ENCODE data around the gene IL25.

The IL25 gene

GRCh38 chr14:23354990-23355389 is 17.6 kb upstream of the IL25 start:
- no peak for DNase-seq

- no peak for DNase-seq
Observed at GRCh38 chr14:23355871-23356435, 16.7 kb upstream of the IL25 start.

- no peak for DNase-seq
Observed at GRCh38 chr14:23356662-23357061, 15.9 kb upstream of the IL25 start.

GRCh38 chr14:23357261-23357660 is 15.3 kb upstream of the IL25 start:
- no peak for DNase-seq

- no peak for DNase-seq
Observed at GRCh38 chr14:23358042-23358441, 14.6 kb upstream of the IL25 start.

GRCh38 chr14:23358553-23359166 is 13.9 kb upstream of the IL25 start:
- no peak for DNase-seq

- DNase-seq: no peak
Observed at GRCh38 chr14:23359167-23359626, 13.4 kb upstream of the IL25 start.

- DNase-seq: no peak
Observed at GRCh38 chr14:23359722-23360447, 12.7 kb upstream of the IL25 start.

- no peak for DNase-seq
Observed at GRCh38 chr14:23360496-23360895, 12.1 kb upstream of the IL25 start.

- DNase-seq: no peak
Observed at GRCh38 chr14:23361320-23361719, 11.3 kb upstream of the IL25 start.

- no peak for DNase-seq
Observed at GRCh38 chr14:23361763-23362162, 10.8 kb upstream of the IL25 start.

- no peak for DNase-seq
Observed at GRCh38 chr14:23362200-23362599, 10.4 kb upstream of the IL25 start.

- no peak for DNase-seq
Observed at GRCh38 chr14:23364164-23365035, 8.2 kb upstream of the IL25 start.

- no peak for DNase-seq
Observed at GRCh38 chr14:23365036-23365731, 7.4 kb upstream of the IL25 start, which contains the start of gene EFS. Gene EFS, minus strand, starts transcription at chr14:23365172. Its CDS starts 147 bp downstream, at chr14:23365025.

GRCh38 chr14:23365732-23366425 is 6.7 kb upstream of the IL25 start:
- DNase-seq: no peak

- no peak for DNase-seq
Observed at GRCh38 chr14:23366426-23366921, 6.1 kb upstream of the IL25 start.

- DNase-seq: no peak
Observed at GRCh38 chr14:23370221-23370620, 2.4 kb upstream of the IL25 start.

- no peak for DNase-seq
Observed at GRCh38 chr14:23371865-23372264, 744 bp upstream of the IL25 start.

GRCh38 chr14:23373041-23373440 is 432 bp downstream of the IL25 start:
- no peak for DNase-seq

GRCh38 chr14:23375527-23376251 is 3.1 kb downstream of the IL25 start:
- no peak for DNase-seq

Measured in NCI-H2081 treated with DMSO at 0.1 percent for 48 hours (cell line).